ENCODE measurements around the gene HDAC6.
A peak's percentile ranks its signal among the peaks of the same experiment; 100 is the strongest.
"Not testable (repeated sequence)": the region's sequence is repeated elsewhere in the genome, so short reads cannot be mapped to it uniquely, and the experiment has no call there.

The HDAC6 gene

GRCh38 chrX:48818098-48818497 lies 16.2 kb downstream of the HDAC6 start:
- Mint-ChIP-seq H3K27me3 (no peaks in the 10 kb centered on the region), H3K27ac (ENCODE audit: low read depth) (no peak overlapping the region), H3K36me3 (ENCODE audit: insufficient read depth) (peaks cover 4% of the 10 kb centered on the region), H3K4me3 (no peak overlapping the region), H3K9me3 (no peaks in the 10 kb centered on the region), H3K4me1 (no peaks in the 10 kb centered on the region)
- no peak for DNase-seq (ENCODE audit: low spot score in 2 of 2)
- no peak for ATAC-seq (replicated peaks; ENCODE audit: extremely low read depth, poor library complexity, severe bottlenecking)

- DNase-seq (ENCODE audit: low spot score in 2 of 2) = no peak
- no peak overlapping the region for H3K4me3 Mint-ChIP-seq
- H3K9me3 Mint-ChIP-seq = no peaks in the 10 kb centered on the region
- H3K27me3 Mint-ChIP-seq = no peaks in the 10 kb centered on the region
- no peaks in the 10 kb centered on the region for H3K4me1 Mint-ChIP-seq
- ATAC-seq (replicated peaks; ENCODE audit: extremely low read depth, poor library complexity, severe bottlenecking) = no peak
- peaks cover 2% of the 10 kb centered on the region for H3K36me3 Mint-ChIP-seq (ENCODE audit: insufficient read depth)
- no peak overlapping the region for H3K27ac Mint-ChIP-seq (ENCODE audit: low read depth)
Measured at GRCh38 chrX:48818866-48819265, 17.0 kb downstream of the HDAC6 start.

- not testable (repeated sequence) for H3K4me1 Mint-ChIP-seq; H3K27me3 Mint-ChIP-seq; ATAC-seq (replicated peaks; ENCODE audit: extremely low read depth, poor library complexity, severe bottlenecking); H3K27ac Mint-ChIP-seq (ENCODE audit: low read depth); H3K36me3 Mint-ChIP-seq (ENCODE audit: insufficient read depth); H3K9me3 Mint-ChIP-seq; H3K4me3 Mint-ChIP-seq; DNase-seq (ENCODE audit: low spot score in 2 of 2)
Measured at GRCh38 chrX:48819394-48819793, 17.5 kb downstream of the HDAC6 start.

- ATAC-seq (replicated peaks; ENCODE audit: extremely low read depth, poor library complexity, severe bottlenecking) = no peak
- no peak for DNase-seq (ENCODE audit: low spot score in 2 of 2)
- H3K4me1 Mint-ChIP-seq = peaks cover 4% of the 10 kb centered on the region
- H3K9me3 Mint-ChIP-seq = no peaks in the 10 kb centered on the region
- peaks cover 9% of the 10 kb centered on the region for H3K27me3 Mint-ChIP-seq
- no peak overlapping the region for H3K4me3 Mint-ChIP-seq
- no peak overlapping the region for H3K27ac Mint-ChIP-seq (ENCODE audit: low read depth)
- peaks cover 5% of the 10 kb centered on the region for H3K36me3 Mint-ChIP-seq (ENCODE audit: insufficient read depth)
Measured at GRCh38 chrX:48823053-48823452, 21.2 kb downstream of the HDAC6 start.

GRCh38 chrX:48824066-48824465 lies 22.2 kb downstream of the HDAC6 start:
- Mint-ChIP-seq H3K9me3 (no peaks in the 10 kb centered on the region), H3K27ac (ENCODE audit: low read depth) (no peak overlapping the region), H3K27me3 (peaks cover 9% of the 10 kb centered on the region), H3K4me1 (peaks cover 4% of the 10 kb centered on the region), H3K4me3 (no peak overlapping the region), H3K36me3 (ENCODE audit: insufficient read depth) (peaks cover 5% of the 10 kb centered on the region)
- DNase-seq (ENCODE audit: low spot score in 2 of 2) = no peak
- no peak for ATAC-seq (replicated peaks; ENCODE audit: extremely low read depth, poor library complexity, severe bottlenecking)

GRCh38 chrX:48826135-48826875 lies 24.4 kb downstream of the HDAC6 start, which contains the start of gene ERAS:
Gene ERAS, plus strand, starts transcription at chrX:48826513. Its CDS starts 2,611 bp downstream, at chrX:48829124.
- Mint-ChIP-seq H3K9me3 (no peaks in the 10 kb centered on the region), H3K27ac (ENCODE audit: low read depth) (no peak within 1 kb of the TSS), H3K4me1 (peaks cover 4% of the 10 kb centered on the region), H3K27me3 (peaks cover 19% of the 10 kb centered on the region), H3K36me3 (ENCODE audit: insufficient read depth) (peaks cover 5% of the 10 kb centered on the region), H3K4me3 (peak within 1 kb of the TSS; percentile 59)
- no peak for DNase-seq (ENCODE audit: low spot score in 2 of 2)
- ATAC-seq (replicated peaks; ENCODE audit: extremely low read depth, poor library complexity, severe bottlenecking) = no peak

GRCh38 chrX:48826876-48827653 lies 25.2 kb downstream of the HDAC6 start:
- H3K27me3 Mint-ChIP-seq = peaks cover 19% of the 10 kb centered on the region
- H3K9me3 Mint-ChIP-seq = no peaks in the 10 kb centered on the region
- H3K4me3 Mint-ChIP-seq = peak overlapping the region; percentile 59

GRCh38 chrX:48827654-48827968 lies 25.7 kb downstream of the HDAC6 start:
- H3K27ac Mint-ChIP-seq (ENCODE audit: low read depth) = no peak overlapping the region
- DNase-seq (ENCODE audit: low spot score in 2 of 2) (no peak), ATAC-seq (replicated peaks; ENCODE audit: extremely low read depth, poor library complexity, severe bottlenecking) (no peak)
- peaks cover 4% of the 10 kb centered on the region for H3K4me1 Mint-ChIP-seq
- peak overlapping the region; percentile 59 for H3K4me3 Mint-ChIP-seq
- no peaks in the 10 kb centered on the region for H3K9me3 Mint-ChIP-seq
- peaks cover 20% of the 10 kb centered on the region for H3K27me3 Mint-ChIP-seq
- peaks cover 4% of the 10 kb centered on the region for H3K36me3 Mint-ChIP-seq (ENCODE audit: insufficient read depth)

More at GRCh38 chrX:48826876-48827653, 25.2 kb downstream of the HDAC6 start:
- H3K36me3 Mint-ChIP-seq (ENCODE audit: insufficient read depth) = peaks cover 3% of the 10 kb centered on the region
- DNase-seq (ENCODE audit: low spot score in 2 of 2) = no peak
- ATAC-seq (replicated peaks; ENCODE audit: extremely low read depth, poor library complexity, severe bottlenecking) = no peak
- no peak overlapping the region for H3K27ac Mint-ChIP-seq (ENCODE audit: low read depth)
- H3K4me1 Mint-ChIP-seq = peaks cover 4% of the 10 kb centered on the region

GRCh38 chrX:48829016-48829735 lies 27.3 kb downstream of the HDAC6 start:
- Mint-ChIP-seq H3K4me1 (peaks cover 5% of the 10 kb centered on the region), H3K36me3 (ENCODE audit: insufficient read depth) (peaks cover 6% of the 10 kb centered on the region), H3K27ac (ENCODE audit: low read depth) (no peak overlapping the region), H3K4me3 (no peak overlapping the region), H3K9me3 (no peaks in the 10 kb centered on the region), H3K27me3 (peaks cover 32% of the 10 kb centered on the region)
- ATAC-seq (replicated peaks; ENCODE audit: extremely low read depth, poor library complexity, severe bottlenecking) = no peak
- no peak for DNase-seq (ENCODE audit: low spot score in 2 of 2)

- Mint-ChIP-seq H3K4me1 (peaks cover 14% of the 10 kb centered on the region), H3K9me3 (no peaks in the 10 kb centered on the region), H3K27me3 (peaks cover 41% of the 10 kb centered on the region), H3K4me3 (no peak overlapping the region), H3K27ac (ENCODE audit: low read depth) (no peak overlapping the region), H3K36me3 (ENCODE audit: insufficient read depth) (peaks cover 9% of the 10 kb centered on the region)
- ATAC-seq (replicated peaks; ENCODE audit: extremely low read depth, poor library complexity, severe bottlenecking) = no peak
- no peak for DNase-seq (ENCODE audit: low spot score in 2 of 2)
Measured at GRCh38 chrX:48831136-48831908, 29.5 kb downstream of the HDAC6 start.

- Mint-ChIP-seq H3K36me3 (ENCODE audit: insufficient read depth) (peaks cover 9% of the 10 kb centered on the region), H3K4me1 (peaks cover 14% of the 10 kb centered on the region), H3K9me3 (no peaks in the 10 kb centered on the region), H3K27me3 (peaks cover 41% of the 10 kb centered on the region), H3K4me3 (no peak overlapping the region), H3K27ac (ENCODE audit: low read depth) (no peak overlapping the region)
- ATAC-seq (replicated peaks; ENCODE audit: extremely low read depth, poor library complexity, severe bottlenecking) (no peak), DNase-seq (ENCODE audit: low spot score in 2 of 2) (no peak)
Measured at GRCh38 chrX:48831909-48832291, 30.0 kb downstream of the HDAC6 start.

GRCh38 chrX:48833542-48834138 lies 31.8 kb downstream of the HDAC6 start:
- H3K27me3 Mint-ChIP-seq = peaks cover 33% of the 10 kb centered on the region
- peaks cover 7% of the 10 kb centered on the region for H3K36me3 Mint-ChIP-seq (ENCODE audit: insufficient read depth)
- H3K4me3 Mint-ChIP-seq = peak overlapping the region; percentile 75

More at GRCh38 chrX:48833542-48834138, 31.8 kb downstream of the HDAC6 start:
- H3K27ac Mint-ChIP-seq (ENCODE audit: low read depth) = no peak overlapping the region
- ATAC-seq (replicated peaks; ENCODE audit: extremely low read depth, poor library complexity, severe bottlenecking) = no peak
- no peak for DNase-seq (ENCODE audit: low spot score in 2 of 2)
- no peaks in the 10 kb centered on the region for H3K9me3 Mint-ChIP-seq
- H3K4me1 Mint-ChIP-seq = peaks cover 11% of the 10 kb centered on the region
